Inflammatory macrophage treated with lipopolysaccharide for 4 hours (primary cell): ENCODE data around the gene MRPL28.
A peak's percentile ranks its signal among the peaks of the same experiment; 100 is the strongest.
"Not testable (repeated sequence)": the region's sequence is repeated elsewhere in the genome, so short reads cannot be mapped to it uniquely, and the experiment has no call there.

ENCODE experiments used
- DNase-seq: peaks from one replicate; pipeline ENCODE4 v3.0.0-alpha.2; 2020

Gene MRPL28

DNA sequence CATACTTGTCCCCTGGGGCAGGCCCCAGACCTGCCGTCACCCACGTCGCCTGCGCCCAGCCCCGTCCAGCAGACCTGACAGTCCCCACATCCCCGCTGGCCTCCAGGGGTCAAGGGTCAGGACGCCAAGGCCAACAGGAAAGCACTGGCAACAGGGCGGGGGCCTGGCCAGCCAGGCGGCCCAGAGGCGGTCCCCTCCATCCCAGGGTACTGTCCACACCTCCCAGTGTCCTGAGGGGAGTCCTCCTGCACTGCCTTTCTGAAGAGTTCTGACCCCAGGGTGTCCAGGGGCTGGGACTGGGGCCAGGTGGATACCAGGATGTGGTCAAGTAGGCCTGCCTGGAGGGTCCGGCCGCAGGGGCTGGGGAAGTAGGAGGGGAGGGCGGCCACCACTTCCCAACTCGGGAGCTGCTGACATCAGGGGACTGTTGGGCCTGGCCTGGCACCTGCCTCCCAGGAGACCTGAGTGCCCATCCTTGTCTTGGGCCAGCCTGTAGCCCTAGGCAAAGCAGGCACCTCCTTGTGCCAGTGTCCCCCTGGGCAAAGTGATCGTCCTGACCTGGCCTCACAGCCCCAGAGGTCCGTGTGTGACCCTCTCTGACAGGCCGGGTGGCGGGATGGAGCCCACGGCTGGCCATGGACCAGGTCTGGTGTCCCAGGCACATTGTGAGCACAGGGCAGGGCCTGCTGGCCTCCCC, 11.1 kb downstream of the MRPL28 start:
- no peak for DNase-seq

DNA sequence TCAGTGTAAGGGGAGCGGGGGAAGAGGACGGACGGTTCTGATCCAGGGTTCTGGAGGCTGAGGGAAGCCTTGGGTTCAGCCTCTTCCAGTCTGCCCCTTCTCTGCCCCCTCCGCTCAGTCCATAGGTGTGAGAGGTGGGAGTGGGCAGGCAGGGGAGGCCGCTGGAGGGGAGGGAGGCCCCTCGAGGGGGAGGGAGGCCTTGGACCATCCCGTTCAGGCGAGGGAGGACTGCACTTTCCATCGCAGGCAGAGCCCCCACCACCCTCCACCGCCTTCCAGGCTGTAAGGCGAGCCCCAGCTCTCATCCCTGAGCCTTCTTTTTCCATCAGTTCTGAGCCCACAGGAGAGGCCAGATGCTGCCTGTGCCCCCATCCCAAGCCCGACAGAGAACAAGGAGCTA, 13.6 kb downstream of the MRPL28 start:
- no peak for DNase-seq

GRCh38 chr16:354971-355461, 15.3 kb downstream of the MRPL28 start:
- DNase-seq: no peak

- no peak for DNase-seq
Measured at GRCh38 chr16:354291-354881, 16.0 kb downstream of the MRPL28 start.

- DNase-seq: no peak
Measured at GRCh38 chr16:353404-354290, 16.7 kb downstream of the MRPL28 start.

- DNase-seq: peak; percentile 99
Measured at GRCh38 chr16:352547-353403, 17.6 kb downstream of the MRPL28 start, which contains the start of gene AXIN1. Gene AXIN1, minus strand, starts transcription at chr16:352723. Its CDS starts 5,698 bp downstream, at chr16:347025.

DNA sequence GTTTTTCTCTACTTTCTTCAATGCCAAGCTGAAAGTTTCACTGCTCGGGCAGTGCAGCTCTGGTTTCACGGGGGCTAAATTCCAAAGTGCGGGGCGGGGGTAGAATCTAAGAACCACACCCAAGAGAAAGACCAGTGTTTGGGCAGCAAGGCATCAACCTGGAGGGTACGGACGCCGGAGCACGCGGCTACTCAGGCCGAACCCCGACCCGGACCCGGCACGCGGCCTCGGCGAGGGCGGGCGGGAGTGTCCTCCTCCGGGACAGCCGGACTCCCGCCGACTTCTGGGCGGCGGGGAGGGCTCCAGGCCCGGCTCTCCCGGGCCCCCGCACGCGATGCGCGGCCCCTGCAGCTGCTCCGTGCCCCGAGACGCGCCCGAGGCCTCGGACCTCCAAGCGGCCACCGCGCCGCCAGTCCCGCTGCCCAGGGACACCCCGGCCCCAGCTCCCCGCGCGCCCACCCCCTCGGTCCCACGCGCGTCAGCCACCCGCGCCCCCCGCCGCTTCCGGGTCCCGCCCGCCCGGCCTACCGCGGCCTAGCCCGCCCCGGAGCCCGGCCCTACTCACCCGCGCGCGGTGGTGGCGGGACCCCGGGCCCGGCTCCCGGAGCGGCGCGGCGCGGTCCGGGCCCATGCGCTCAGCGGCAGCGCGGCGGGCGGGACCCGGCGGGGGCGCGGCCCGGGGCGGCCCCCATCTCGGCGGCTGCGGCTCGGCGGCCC, 18.4 kb downstream of the MRPL28 start:
- DNase-seq: peak; percentile 21

DNA sequence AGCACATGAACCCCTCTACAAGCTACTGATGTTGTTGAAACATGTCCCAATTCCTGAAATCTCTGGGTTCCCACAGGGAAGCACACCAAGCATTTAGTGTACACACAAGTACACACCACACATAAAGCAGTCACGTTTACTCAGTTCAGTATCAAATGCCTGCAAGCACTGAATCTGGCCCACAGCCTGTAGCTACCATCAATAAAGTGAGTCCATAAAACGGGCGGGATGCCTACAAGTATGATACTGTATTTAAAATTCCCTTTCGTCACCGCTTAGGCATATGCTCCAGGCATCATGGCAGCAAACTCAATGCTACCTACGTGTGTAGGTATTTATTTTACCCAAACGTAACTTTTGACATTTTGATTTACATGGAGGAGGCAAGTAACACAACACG, 20.1 kb downstream of the MRPL28 start:
- DNase-seq: no peak

GRCh38 chr16:349211-349610, 21.1 kb downstream of the MRPL28 start:
- no peak for DNase-seq

DNA sequence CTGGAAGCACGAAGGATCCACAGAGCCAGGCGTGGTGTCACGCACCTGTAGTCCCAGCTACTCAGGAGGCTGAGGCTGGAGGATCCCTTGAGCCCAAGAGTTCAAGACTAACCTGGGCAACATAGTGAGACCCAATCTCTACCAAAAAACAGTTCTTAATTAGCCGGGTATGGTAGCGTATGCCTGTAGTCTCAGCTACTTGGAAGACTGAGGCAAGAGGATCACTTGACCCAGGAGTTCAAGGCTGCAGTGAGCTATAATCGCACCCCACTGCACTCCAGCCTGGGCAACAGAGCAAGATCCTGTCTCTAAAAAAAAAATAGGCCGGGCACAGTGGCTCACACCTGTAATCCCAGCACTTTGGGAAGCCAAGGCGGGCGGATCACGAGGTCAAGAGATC, 21.8 kb downstream of the MRPL28 start:
- not testable (repeated sequence) for DNase-seq

DNA sequence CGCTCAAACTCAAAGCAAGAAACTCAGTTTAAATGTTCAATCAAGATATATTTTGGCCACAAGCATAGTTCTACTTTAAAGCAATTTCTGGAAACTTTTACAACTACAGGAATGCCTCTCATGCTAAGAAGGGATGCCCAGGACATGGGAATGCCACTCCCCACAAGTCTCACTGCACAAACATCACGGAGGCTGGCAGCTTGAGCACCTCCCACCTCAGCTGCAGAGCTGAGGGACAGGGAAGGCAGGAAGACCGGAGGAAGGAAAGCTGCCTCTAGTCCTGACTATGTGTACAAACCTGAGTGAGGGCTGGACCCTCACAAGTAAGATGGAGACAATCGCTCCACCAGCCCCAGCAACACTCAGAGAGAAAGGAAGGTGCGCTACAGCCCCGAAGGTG, 23.1 kb downstream of the MRPL28 start:
- DNase-seq: no peak

DNA sequence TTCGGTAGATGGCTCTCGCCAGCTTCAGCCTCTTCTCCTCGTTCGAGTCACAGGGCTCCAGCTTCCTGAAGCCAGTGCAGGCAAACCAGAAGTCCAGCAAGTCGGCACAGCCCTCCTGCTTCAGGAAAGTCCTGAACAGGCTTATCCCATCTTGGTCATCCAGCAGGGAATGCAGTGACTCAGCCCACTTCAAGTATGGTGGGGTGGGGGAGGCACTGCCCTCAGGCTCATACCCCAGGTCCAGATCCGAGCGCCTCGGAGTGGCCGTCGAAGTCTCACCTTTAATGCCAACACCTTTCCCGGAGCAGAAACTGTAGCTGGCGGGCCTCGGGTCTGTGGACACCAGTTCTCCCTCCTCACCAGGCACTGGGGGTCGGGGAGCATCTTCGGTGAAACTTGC, 23.8 kb downstream of the MRPL28 start:
- DNase-seq: no peak

GRCh38 chr16:345772-346171, 24.6 kb downstream of the MRPL28 start:
- no peak for DNase-seq

DNA sequence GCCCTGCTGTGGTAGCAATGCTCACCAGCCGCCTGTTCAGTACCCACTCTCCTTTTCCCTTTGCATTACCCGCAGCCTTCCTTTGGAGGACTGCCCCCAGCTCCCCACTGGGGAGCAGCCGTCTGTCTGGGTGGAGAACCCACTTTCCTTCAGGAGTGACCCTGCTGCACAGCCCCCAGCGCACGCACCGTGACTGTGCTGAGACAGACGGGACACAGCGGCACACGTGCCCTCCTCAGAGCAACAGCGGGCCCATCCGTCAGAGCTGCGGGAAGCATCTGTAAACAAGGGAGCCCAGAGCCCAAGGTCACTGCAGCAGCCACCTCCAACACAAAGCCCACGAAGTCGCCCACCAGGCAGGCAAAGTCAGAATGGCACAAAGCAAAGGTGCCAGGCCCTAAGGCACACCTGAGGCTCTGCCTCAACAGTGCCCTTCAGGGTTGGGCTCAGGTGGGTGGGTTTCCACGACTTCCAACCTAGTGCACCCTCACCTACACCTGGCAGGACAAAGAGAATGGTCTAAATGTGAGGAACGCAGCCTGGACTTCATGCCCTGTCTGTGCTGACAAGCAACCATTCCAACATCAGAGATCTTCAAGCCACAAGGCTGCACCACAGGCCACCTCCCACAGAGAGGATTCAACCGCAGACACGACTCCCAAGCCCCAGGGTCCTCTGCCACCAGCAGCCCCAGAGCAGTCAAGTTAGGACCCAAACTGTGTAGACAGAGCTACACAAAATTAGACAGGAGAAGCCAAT, 27.7 kb downstream of the MRPL28 start:
- DNase-seq: no peak

- not testable (repeated sequence) for DNase-seq
Measured at GRCh38 chr16:341974-342336, 28.4 kb downstream of the MRPL28 start.

DNA sequence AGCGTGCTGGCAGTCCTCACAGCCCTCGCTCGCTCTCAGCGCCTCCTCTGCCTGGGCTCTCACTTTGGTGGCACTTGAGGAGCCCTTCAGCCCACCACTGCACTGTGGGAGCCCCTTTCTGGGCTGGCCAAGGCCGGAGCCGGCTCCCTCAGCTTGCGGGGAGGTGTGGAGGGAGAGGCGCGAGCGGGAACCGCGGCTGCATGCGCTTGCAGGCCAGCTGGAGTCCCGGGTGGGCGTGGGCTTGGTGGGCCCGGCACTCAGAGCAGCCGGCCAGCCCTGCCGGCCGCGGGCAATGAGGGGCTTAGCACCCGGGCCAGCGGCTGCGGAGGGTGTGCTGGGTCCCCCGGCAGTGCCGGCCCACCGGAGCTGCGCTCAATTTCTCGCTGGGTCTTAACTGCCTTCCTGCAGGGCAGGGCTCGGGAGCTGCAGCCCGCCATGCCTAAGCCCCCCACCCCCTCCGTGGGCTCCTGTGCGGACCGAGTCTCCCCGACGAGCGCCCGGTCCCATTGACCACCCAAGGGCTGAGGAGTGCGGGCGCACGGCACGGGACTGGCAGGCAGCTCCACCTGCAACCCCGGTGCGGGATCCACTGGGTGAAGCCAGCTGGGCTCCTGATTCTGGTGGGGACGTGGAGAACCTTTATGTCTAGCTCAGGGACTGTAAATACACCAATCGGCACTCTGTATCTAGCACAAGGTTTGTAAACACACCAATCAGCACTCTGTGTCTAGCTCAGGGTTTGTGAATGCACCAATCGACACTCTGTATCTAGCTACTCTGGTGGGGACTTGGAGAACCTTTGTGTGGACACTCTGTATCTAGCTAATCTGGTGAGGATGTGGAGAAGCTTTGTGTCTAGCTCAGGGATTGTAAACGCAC, 29.0 kb downstream of the MRPL28 start:
- DNase-seq: not testable (repeated sequence)

DNA sequence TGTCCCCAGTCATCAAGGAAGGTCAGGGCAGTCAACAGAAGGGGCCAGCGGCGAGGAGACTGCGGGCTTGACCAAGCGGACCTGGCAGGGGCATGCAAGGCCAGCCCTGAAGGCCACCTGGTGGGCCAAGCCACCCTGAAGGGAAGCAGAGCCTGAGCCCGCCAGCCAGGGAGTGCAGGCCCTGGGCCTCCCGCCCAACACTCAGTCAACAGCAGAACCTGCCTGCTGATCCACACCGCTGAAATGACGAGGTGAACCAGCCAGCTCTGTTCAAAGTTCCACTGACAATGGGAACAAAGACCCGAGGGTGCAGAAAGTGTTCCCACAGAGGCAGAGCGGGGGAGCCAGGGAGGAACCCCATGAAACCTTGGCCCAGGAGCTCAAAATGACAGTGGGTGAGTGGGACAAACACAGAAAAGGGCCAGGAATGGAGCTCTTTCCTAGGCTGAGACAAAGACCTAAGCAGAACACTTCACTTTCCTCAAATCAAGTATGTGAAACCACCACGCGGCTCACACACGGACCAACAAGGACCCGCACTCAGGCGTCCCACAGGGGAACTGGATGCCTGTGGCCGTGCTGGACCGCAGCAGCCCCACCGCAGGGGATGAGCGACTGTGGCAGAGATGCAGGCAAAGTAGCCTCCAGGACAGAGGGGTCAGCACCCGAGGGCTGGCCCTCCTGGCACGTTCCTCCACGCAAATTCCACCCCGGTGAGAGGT, 29.8 kb downstream of the MRPL28 start:
- DNase-seq: no peak

GRCh38 chr16:339680-340079, 30.7 kb downstream of the MRPL28 start:
- peak; percentile 10 for DNase-seq

- peak; percentile 56 for DNase-seq
Measured at GRCh38 chr16:337975-338575, 32.3 kb downstream of the MRPL28 start.
